Measurements from ENCODE around the gene ELP5.

The ELP5 gene

GRCh38 chr17:7258731-7259554 lies 6.9 kb downstream of the ELP5 start:
- no peak for DNase-seq

- no peak for DNase-seq
Observed at GRCh38 chr17:7259555-7259889, 7.5 kb downstream of the ELP5 start.

- DNase-seq: no peak
Observed at GRCh38 chr17:7260151-7260550, 8.1 kb downstream of the ELP5 start.

- no peak for DNase-seq
Observed at GRCh38 chr17:7260651-7261378, 8.8 kb downstream of the ELP5 start.

GRCh38 chr17:7261379-7262191 lies 9.6 kb downstream of the ELP5 start:
- DNase-seq: no peak

- no peak for DNase-seq
Observed at GRCh38 chr17:7262192-7262934, 10.3 kb downstream of the ELP5 start, which contains the start of gene CLDN7. Gene CLDN7, minus strand, starts transcription at chr17:7262478. Its CDS starts 435 bp downstream, at chr17:7262043.

- DNase-seq: no peak
Observed at GRCh38 chr17:7262935-7263800, 11.2 kb downstream of the ELP5 start.

GRCh38 chr17:7263801-7264078 lies 11.7 kb downstream of the ELP5 start:
- no peak for DNase-seq

- no peak for DNase-seq
Observed at GRCh38 chr17:7266784-7267183, 14.8 kb downstream of the ELP5 start.

- no peak for DNase-seq
Observed at GRCh38 chr17:7279448-7279847, 27.4 kb downstream of the ELP5 start.

- peak; percentile 61 for DNase-seq
Observed at GRCh38 chr17:7280519-7281073, 28.6 kb downstream of the ELP5 start.

GRCh38 chr17:7281074-7281952 lies 29.3 kb downstream of the ELP5 start, which contains the start of gene SLC2A4:
Gene SLC2A4, plus strand, starts transcription at chr17:7281718. Its CDS starts 217 bp downstream, at chr17:7281935.
- peak; percentile 24 for DNase-seq

- DNase-seq: no peak
Observed at GRCh38 chr17:7281953-7282751, 30.1 kb downstream of the ELP5 start.

GRCh38 chr17:7282752-7283321 lies 30.8 kb downstream of the ELP5 start:
- DNase-seq: no peak

GRCh38 chr17:7283471-7284216 lies 31.6 kb downstream of the ELP5 start:
- no peak for DNase-seq

- DNase-seq: no peak
Observed at GRCh38 chr17:7284911-7285310, 32.9 kb downstream of the ELP5 start.

GRCh38 chr17:7285679-7286078 lies 33.7 kb downstream of the ELP5 start:
- no peak for DNase-seq

GRCh38 chr17:7289256-7290032 lies 37.4 kb downstream of the ELP5 start:
- no peak for DNase-seq
